Psoas muscle (tissue), 8 donors: ENCODE data around the gene IFNA8. TPM values are rescaled to one million over a fixed set of nuclear protein-coding genes. Genes with fewer than 3 reads are reported as not detected.
"Not testable (repeated sequence)": the region's sequence is repeated elsewhere in the genome, so short reads cannot be mapped to it uniquely, and the experiment has no call there.

Experiments
- ATAC-seq, 4 donors: fragments of 200-7000 bp; cut with Tn5 transposase; one replicate each; pipeline ENCODE4 v1.9.1; 2020; ENCODE audit warnings: moderate library complexity in 3 of 4, mild to moderate bottlenecking in 2 of 4
- DNase-seq, 2 donors: peaks; one replicate each; pipeline ENCODE4 v3.0.0-alpha.2; 2020
- H3K27ac ChIP-seq: fragments of 200-600 bp; one replicate; pipeline ENCODE4 v1.8.0; 2022
- H3K27me3 ChIP-seq, 3 donors: fragments of 200-600 bp in 1 of 3; one replicate each; pipeline versions ENCODE4 v1.6.1 to v1.8.0; 2013 to 2022; ENCODE audit warnings: low read length in 2 of 3, mild to moderate bottlenecking in 2 of 3, moderate library complexity in 1 of 3; ENCODE audit not compliant: insufficient read depth in 3 of 3
- H3K36me3 ChIP-seq, 2 donors: fragments of 200-600 bp in 1 of 2; one replicate each; pipeline versions ENCODE4 v1.6.1 to v1.8.0; 2013 to 2022; ENCODE audit warnings: low read depth in 1 of 2, mild to moderate bottlenecking in 1 of 2, moderate library complexity in 1 of 2; ENCODE audit not compliant: insufficient read depth in 1 of 2
- H3K4me1 ChIP-seq: fragments of 200-600 bp; one replicate; pipeline ENCODE4 v1.8.0; 2022
- H3K4me3 ChIP-seq: fragments of 200-600 bp; one replicate; pipeline ENCODE4 v1.8.0; 2022; ENCODE audit warnings: mild to moderate bottlenecking
- H3K9me3 ChIP-seq: fragments of 200-600 bp; one replicate; pipeline ENCODE4 v1.8.0; 2022
- CTCF ChIP-seq: fragments of 200-600 bp; IDR thresholded peaks from one replicate; pipeline ENCODE4 v1.8.0; 2022; ENCODE audit warnings: antibody characterized with exemption
- WGBS, 3 donors: extraction: QIAGEN DNeasy Blood & Tissue Kit; methylation state at CpG; one replicate each; pipeline versions ENCODE4 v1.1.6 to v1.1.7; 2013; 5-methylcytosine and 5-hydroxymethylcytosine counted together
- intact Hi-C, 2 donors: fragments of 100-400 bp; cut with DNase I; formaldehyde crosslinking; loops; one replicate each; pipeline versions ENCODE4 v1.11.0 to v1.14.2; 2022
- polyA plus RNA-seq, 3 donors: library from polyadenylated mRNA; stranded (reverse); fragments of 200-250 nt; gene quantifications; one replicate each; pipeline ENCODE4 v1.2.3, GENCODE V29; 2013
- total RNA-seq, 4 donors: library from RNA; stranded (reverse); fragmentation: NEBNext Ultra II Directional in 2 of 4; extraction: Animal tissue kit (Norgen Biotek cat#: 25700) in 2 of 4; gene quantifications; one replicate each; pipeline versions ENCODE4 v1.2.1 to v1.2.4, GENCODE V29; 2021 to 2023
- donor health status: healthy with polysubstance abuse.
- donor health status: DM: no; HTN: no; CAD: no; lungs with moderate emphysema.
- donor health status: Bipolar disorder and iron deficiency.
- donor health status: healthy.
- donor health status: DM: yes; HTN: yes; CAD: no.
- donor health status: DM: no; HTN: no; CAD: no.
- donor health status: DM: no; HTN: no; CAD: no.
- donor health status: DM: yes; HTN: yes; CAD: no.

Gene IFNA8
- total and polyA plus RNA-seq, 7 donors, result not detected

DNA sequence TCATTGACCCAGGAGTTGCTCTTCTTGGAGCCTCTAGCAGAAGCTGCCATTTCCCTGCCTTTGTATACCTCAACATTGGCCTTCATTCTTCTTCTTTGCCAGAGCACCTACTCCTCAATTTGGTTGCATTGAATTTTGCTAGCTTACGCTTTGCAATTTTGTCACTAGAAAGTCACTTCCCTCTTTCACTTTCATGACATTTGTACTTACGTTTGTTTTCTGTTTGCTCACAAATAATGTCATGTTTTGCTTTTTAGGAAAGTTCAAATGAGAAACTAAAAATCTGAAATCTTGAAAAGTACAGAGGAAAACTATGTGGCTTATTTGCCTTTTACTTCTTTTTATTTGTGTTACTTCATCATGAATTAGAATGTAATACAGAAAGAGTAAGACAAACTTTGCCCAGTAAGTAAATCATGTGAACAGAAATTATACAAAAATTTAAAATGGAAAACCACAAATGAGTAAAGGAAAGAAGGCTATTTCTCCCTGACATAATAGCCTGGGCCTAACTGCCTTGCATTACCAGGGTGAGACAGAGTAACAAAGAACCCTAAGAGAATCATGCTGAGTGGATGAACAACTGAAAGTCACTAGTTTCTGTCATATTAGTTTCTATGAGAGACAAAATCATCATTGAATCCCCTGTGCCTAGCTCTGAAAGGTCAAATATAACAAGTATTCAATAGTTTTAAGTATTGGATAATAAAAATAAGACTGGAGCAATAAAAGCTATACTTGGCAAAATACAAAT, 23.9 kb downstream of the IFNA8 start:
- Histone ChIP-seq H3K27me3 (peaks cover 0 to 5% (median 5%) of the 10 kb centered on the region in 3 donors), H3K36me3 (no peaks in the 10 kb centered on the region), H3K4me1 (no peaks in the 10 kb centered on the region), H3K4me3 (no peak overlapping the region), H3K27ac (no peak overlapping the region), H3K9me3 (no peaks in the 10 kb centered on the region)
- no peak for DNase-seq
- no peak for TF ChIP-seq CTCF
- 83 to 89% (median 83%) methylated on average over 2 of the region's 2 CpGs for WGBS, 3 donors
- intact Hi-C loops, result loop anchor here in 1 of 2 donors (2.0 kb wide), 1 partner anchor 20 kb away; no protein-coding TSS in a partner anchor
- ATAC-seq, result no peak

DNA sequence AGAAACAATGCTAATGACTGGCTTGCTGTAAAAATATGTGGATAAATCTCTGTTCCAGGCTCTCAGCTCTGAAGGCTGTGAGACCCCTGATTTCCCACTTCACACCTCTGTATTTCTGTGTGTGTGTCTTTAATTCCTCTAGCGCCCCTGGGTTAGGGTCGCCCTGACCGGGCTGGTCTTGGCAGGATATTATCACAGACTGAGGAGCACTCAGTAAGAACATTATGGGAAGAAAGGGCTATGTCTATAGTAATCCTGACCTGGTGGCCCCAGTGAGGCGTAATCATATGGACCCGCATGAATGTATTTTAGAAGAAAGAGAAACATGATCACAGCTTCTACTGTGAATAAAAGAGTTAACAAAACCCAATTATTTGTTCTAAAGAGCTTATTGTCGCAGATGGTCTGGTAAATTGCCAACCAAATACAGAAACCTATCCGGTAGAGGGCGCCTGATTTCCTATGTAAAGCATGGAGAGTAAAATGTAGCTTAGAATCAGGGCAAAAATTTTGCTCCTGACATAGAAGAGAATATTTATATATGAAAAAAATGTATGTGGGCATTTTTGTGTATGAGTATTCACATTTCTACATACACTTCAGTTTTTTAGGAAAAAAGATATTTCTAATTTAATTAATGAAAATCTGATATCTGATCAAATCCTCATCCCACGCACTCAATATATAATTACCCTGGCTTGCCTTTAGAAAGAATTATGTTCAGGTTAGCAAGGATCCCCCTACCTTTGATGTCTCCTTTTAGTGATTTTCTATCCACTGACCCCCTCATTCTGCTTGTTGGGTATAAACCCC, 25.5 kb downstream of the IFNA8 start:
- Histone ChIP-seq H3K36me3 (no peaks in the 10 kb centered on the region), H3K27ac (no peak overlapping the region), H3K4me3 (no peak overlapping the region), H3K9me3 (no peaks in the 10 kb centered on the region), H3K27me3 (peaks cover 0 to 5% (median 5%) of the 10 kb centered on the region in 3 donors), H3K4me1 (no peaks in the 10 kb centered on the region)
- peak; percentile 33 for TF ChIP-seq CTCF
- intact Hi-C loops, result no loop called here
- no peak for ATAC-seq
- 44 to 50% (median 47%) methylated on average over 9 of the region's 9 CpGs for WGBS, 3 donors
- DNase-seq, result no peak

DNA sequence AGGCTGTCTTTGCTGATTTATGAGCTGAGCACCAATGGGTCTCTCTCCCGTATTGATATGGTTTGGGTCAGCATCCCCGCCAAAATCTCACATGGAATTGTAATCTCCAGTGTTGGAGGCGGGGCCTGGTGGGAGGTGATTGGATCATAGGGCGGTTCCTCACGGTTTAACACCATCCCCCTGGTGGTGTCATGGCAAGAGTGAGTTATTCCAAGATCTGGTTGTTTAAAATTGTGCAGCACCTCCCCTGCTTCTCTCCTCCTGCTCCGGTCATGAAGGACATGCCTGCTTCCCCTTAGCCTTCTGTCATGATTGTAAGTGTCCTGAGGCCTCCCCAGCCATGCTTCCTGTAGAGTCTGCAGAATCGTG, 26.1 kb downstream of the IFNA8 start:
- intact Hi-C loops, H3K27me3 ChIP-seq, ATAC-seq, H3K4me1 ChIP-seq, H3K4me3 ChIP-seq, DNase-seq, H3K36me3 ChIP-seq, H3K9me3 ChIP-seq, H3K27ac ChIP-seq: not testable (repeated sequence)
- WGBS, 3 donors, result 78 to 83% (median 80%) methylated on average over 7 of the region's 7 CpGs

DNA sequence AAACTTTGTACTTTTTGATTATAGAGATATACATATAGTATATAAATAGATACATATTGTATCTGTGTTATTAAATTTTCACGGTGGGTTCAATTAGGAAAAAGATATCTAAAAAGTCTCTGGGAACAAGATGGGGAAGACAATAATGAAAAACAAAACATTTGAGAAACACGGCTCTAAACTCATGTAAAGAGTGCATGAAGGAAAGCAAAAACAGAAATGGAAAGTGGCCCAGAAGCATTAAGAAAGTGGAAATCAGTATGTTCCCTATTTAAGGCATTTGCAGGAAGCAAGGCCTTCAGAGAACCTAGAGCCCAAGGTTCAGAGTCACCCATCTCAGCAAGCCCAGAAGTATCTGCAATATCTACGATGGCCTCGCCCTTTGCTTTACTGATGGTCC, 31.2 kb downstream of the IFNA8 start, which contains the start of gene IFNA1:
Gene IFNA1, plus strand, starts transcription at position 301 of the 400 bp plus-strand sequence. Its CDS starts 69 bp downstream, at position 370.
- 90 to 99% (median 94%) methylated on average over 4 of the region's 4 CpGs for WGBS, 3 donors

More for the DNA sequence above, 31.2 kb downstream of the IFNA8 start, which contains the start of gene IFNA1:
- Histone ChIP-seq H3K27me3 (no peaks in the 10 kb centered on the region), H3K27ac (no peak within 1 kb of the TSS), H3K9me3 (no peaks in the 10 kb centered on the region), H3K4me3 (no peak within 1 kb of the TSS), H3K36me3 (no peaks in the 10 kb centered on the region), H3K4me1 (no peaks in the 10 kb centered on the region)
- intact Hi-C loops, result loop anchor here in 1 of 2 donors (10.0 kb wide), 1 partner anchor 55 kb away; the partner anchor contains the start of gene IFNA2
- no peak for TF ChIP-seq CTCF
- DNase-seq (no peak), ATAC-seq (no peak)
